ENCODE results near the gene CELF2.

Gene CELF2

GRCh38 chr10:10992961-10993714 lies 24.5 kb upstream of the CELF2 start:
- Histone ChIP-seq H3K79me2 (ENCODE audit: control insufficient read depth, insufficient read depth, low read length, poor library complexity) (no peaks in the 10 kb centered on the region), H4K91ac (ENCODE audit: low read depth, low read length) (no peak overlapping the region), H2BK5ac (ENCODE audit: low read depth, low read length, poor library complexity) (no peak overlapping the region), H3K4ac (ENCODE audit: low read depth, low read length) (no peak overlapping the region), H3K27me3 (ENCODE audit: insufficient read depth, low read length) (no peaks in the 10 kb centered on the region), H3K23ac (ENCODE audit: low read length) (no peak overlapping the region), H2BK12ac (ENCODE audit: low read length) (no peak overlapping the region), H3K4me2 (ENCODE audit: low read length) (no peak overlapping the region), H3K9ac (ENCODE audit: low read length) (no peak overlapping the region), H4K12ac (ENCODE audit: low read depth, low read length) (no peak overlapping the region), H3K4me3 (ENCODE audit: low read depth, low read length) (no peak overlapping the region), H2AFZ (ENCODE audit: insufficient read depth, low read length, poor library complexity) (no peak overlapping the region), H3K36me3 (ENCODE audit: control insufficient read depth in 1 of 2, insufficient read depth in 2 of 2, low read length in 2 of 2) (no peaks in the 10 kb centered on the region), H2BK120ac (ENCODE audit: insufficient read depth, low read length, poor library complexity) (no peak overlapping the region), H3K14ac (ENCODE audit: low read length) (no peak overlapping the region), H3K79me1 (ENCODE audit: low read length) (no peaks in the 10 kb centered on the region), H3K18ac (ENCODE audit: low read length) (no peak overlapping the region), H3K27ac (ENCODE audit: low read depth, low read length) (no peak overlapping the region), H4K8ac (ENCODE audit: low read depth, low read length) (no peak overlapping the region), H3K9me3 (ENCODE audit: insufficient read depth, low read depth, low read length) (no peaks in the 10 kb centered on the region), H3K4me1 (ENCODE audit: control insufficient read depth in 1 of 2, insufficient read depth in 2 of 2, low read length in 2 of 2) (no peaks in the 10 kb centered on the region), H2AK5ac (ENCODE audit: low read length) (no peak overlapping the region)
- DNase-seq: no peak
- WGBS (ENCODE audit: extremely low coverage, insufficient coverage, insufficient read length): no CpG with 5 or more reads among the region's 3 CpGs

GRCh38 chr10:10993785-10994184 lies 23.9 kb upstream of the CELF2 start:
- Histone ChIP-seq H3K4me1 (ENCODE audit: control insufficient read depth in 1 of 2, insufficient read depth in 2 of 2, low read length in 2 of 2) (no peaks in the 10 kb centered on the region), H2AFZ (ENCODE audit: insufficient read depth, low read length, poor library complexity) (no peak overlapping the region), H2BK120ac (ENCODE audit: insufficient read depth, low read length, poor library complexity) (no peak overlapping the region), H3K27ac (ENCODE audit: low read depth, low read length) (no peak overlapping the region), H3K36me3 (ENCODE audit: control insufficient read depth in 1 of 2, insufficient read depth in 2 of 2, low read length in 2 of 2) (no peaks in the 10 kb centered on the region), H4K12ac (ENCODE audit: low read depth, low read length) (no peak overlapping the region), H3K79me1 (ENCODE audit: low read length) (no peaks in the 10 kb centered on the region), H2BK5ac (ENCODE audit: low read depth, low read length, poor library complexity) (no peak overlapping the region), H3K27me3 (ENCODE audit: insufficient read depth, low read length) (no peaks in the 10 kb centered on the region), H2BK12ac (ENCODE audit: low read length) (no peak overlapping the region), H3K23ac (ENCODE audit: low read length) (no peak overlapping the region), H3K4ac (ENCODE audit: low read depth, low read length) (no peak overlapping the region), H3K18ac (ENCODE audit: low read length) (no peak overlapping the region), H4K91ac (ENCODE audit: low read depth, low read length) (no peak overlapping the region), H3K9ac (ENCODE audit: low read length) (no peak overlapping the region), H4K8ac (ENCODE audit: low read depth, low read length) (no peak overlapping the region), H3K79me2 (ENCODE audit: control insufficient read depth, insufficient read depth, low read length, poor library complexity) (no peaks in the 10 kb centered on the region), H3K4me2 (ENCODE audit: low read length) (no peak overlapping the region), H3K4me3 (ENCODE audit: low read depth, low read length) (no peak overlapping the region), H2AK5ac (ENCODE audit: low read length) (no peak overlapping the region), H3K9me3 (ENCODE audit: insufficient read depth, low read depth, low read length) (no peaks in the 10 kb centered on the region), H3K14ac (ENCODE audit: low read length) (no peak overlapping the region)
- no peak for DNase-seq

- Histone ChIP-seq H3K9ac (ENCODE audit: low read length) (no peak overlapping the region), H3K27ac (ENCODE audit: low read depth, low read length) (no peak overlapping the region), H2BK5ac (ENCODE audit: low read depth, low read length, poor library complexity) (no peak overlapping the region), H3K4me3 (ENCODE audit: low read depth, low read length) (no peak overlapping the region), H2BK12ac (ENCODE audit: low read length) (no peak overlapping the region), H3K36me3 (ENCODE audit: control insufficient read depth in 1 of 2, insufficient read depth in 2 of 2, low read length in 2 of 2) (no peaks in the 10 kb centered on the region), H4K8ac (ENCODE audit: low read depth, low read length) (no peak overlapping the region), H2BK120ac (ENCODE audit: insufficient read depth, low read length, poor library complexity) (no peak overlapping the region), H3K4ac (ENCODE audit: low read depth, low read length) (no peak overlapping the region), H3K23ac (ENCODE audit: low read length) (no peak overlapping the region), H3K18ac (ENCODE audit: low read length) (no peak overlapping the region), H3K79me1 (ENCODE audit: low read length) (no peaks in the 10 kb centered on the region), H2AK5ac (ENCODE audit: low read length) (no peak overlapping the region), H3K4me1 (ENCODE audit: control insufficient read depth in 1 of 2, insufficient read depth in 2 of 2, low read length in 2 of 2) (no peaks in the 10 kb centered on the region), H2AFZ (ENCODE audit: insufficient read depth, low read length, poor library complexity) (no peak overlapping the region), H4K12ac (ENCODE audit: low read depth, low read length) (no peak overlapping the region), H3K14ac (ENCODE audit: low read length) (no peak overlapping the region), H3K79me2 (ENCODE audit: control insufficient read depth, insufficient read depth, low read length, poor library complexity) (no peaks in the 10 kb centered on the region), H3K9me3 (ENCODE audit: insufficient read depth, low read depth, low read length) (no peaks in the 10 kb centered on the region), H3K4me2 (ENCODE audit: low read length) (no peak overlapping the region), H4K91ac (ENCODE audit: low read depth, low read length) (no peak overlapping the region), H3K27me3 (ENCODE audit: insufficient read depth, low read length) (no peaks in the 10 kb centered on the region)
- WGBS (ENCODE audit: extremely low coverage, insufficient coverage, insufficient read length): no CpG with 5 or more reads among the region's 2 CpGs
- DNase-seq: no peak
These were observed 23.3 kb upstream of the CELF2 start for GRCh38 chr10:10994360-10994759.

- DNase-seq: no peak
- no peak overlapping the region for H3K9ac ChIP-seq (ENCODE audit: low read length)
- H3K27me3 ChIP-seq (ENCODE audit: insufficient read depth, low read length): no peaks in the 10 kb centered on the region
- no peak overlapping the region for H2AFZ ChIP-seq (ENCODE audit: insufficient read depth, low read length, poor library complexity)
- H3K4me3 ChIP-seq (ENCODE audit: low read depth, low read length): no peak overlapping the region
- no peak overlapping the region for H3K4me2 ChIP-seq (ENCODE audit: low read length)
- no peak overlapping the region for H2AK5ac ChIP-seq (ENCODE audit: low read length)
- H2BK5ac ChIP-seq (ENCODE audit: low read depth, low read length, poor library complexity): no peak overlapping the region
- H3K79me2 ChIP-seq (ENCODE audit: control insufficient read depth, insufficient read depth, low read length, poor library complexity): no peaks in the 10 kb centered on the region
- no peak overlapping the region for H2BK12ac ChIP-seq (ENCODE audit: low read length)
- no peak overlapping the region for H4K12ac ChIP-seq (ENCODE audit: low read depth, low read length)
- H3K36me3 ChIP-seq (ENCODE audit: control insufficient read depth in 1 of 2, insufficient read depth in 2 of 2, low read length in 2 of 2): no peaks in the 10 kb centered on the region
- no peak overlapping the region for H2BK120ac ChIP-seq (ENCODE audit: insufficient read depth, low read length, poor library complexity)
- H3K18ac ChIP-seq (ENCODE audit: low read length): no peak overlapping the region
- no peak overlapping the region for H3K27ac ChIP-seq (ENCODE audit: low read depth, low read length)
- H3K4ac ChIP-seq (ENCODE audit: low read depth, low read length): no peak overlapping the region
- H3K23ac ChIP-seq (ENCODE audit: low read length): no peak overlapping the region
- WGBS (ENCODE audit: extremely low coverage, insufficient coverage, insufficient read length): no CpG with 5 or more reads among the region's 5 CpGs
- no peak overlapping the region for H4K91ac ChIP-seq (ENCODE audit: low read depth, low read length)
- no peaks in the 10 kb centered on the region for H3K79me1 ChIP-seq (ENCODE audit: low read length)
- H4K8ac ChIP-seq (ENCODE audit: low read depth, low read length): no peak overlapping the region
- H3K14ac ChIP-seq (ENCODE audit: low read length): no peak overlapping the region
- H3K4me1 ChIP-seq (ENCODE audit: control insufficient read depth in 1 of 2, insufficient read depth in 2 of 2, low read length in 2 of 2): no peaks in the 10 kb centered on the region
- no peaks in the 10 kb centered on the region for H3K9me3 ChIP-seq (ENCODE audit: insufficient read depth, low read depth, low read length)
These were observed 22.6 kb upstream of the CELF2 start for GRCh38 chr10:10995120-10995519.

All from trophoblast cell (in vitro differentiated cells and primary cell).